GM11168 (cell line): ENCODE measurements around the gene SPATA9.
"Not testable (repeated sequence)": the region's sequence is repeated elsewhere in the genome, so short reads cannot be mapped to it uniquely, and the experiment has no call there.

ENCODE experiments used
- in situ Hi-C: fragments of 300-500 bp; cut with MboI; formaldehyde crosslinking; loops from one replicate; pipeline ENCODE4 v1.12.0; 2022; ENCODE audit warnings: low sequenced_read_pairs; ENCODE audit not compliant: unreplicated experiment

Gene SPATA9

DNA sequence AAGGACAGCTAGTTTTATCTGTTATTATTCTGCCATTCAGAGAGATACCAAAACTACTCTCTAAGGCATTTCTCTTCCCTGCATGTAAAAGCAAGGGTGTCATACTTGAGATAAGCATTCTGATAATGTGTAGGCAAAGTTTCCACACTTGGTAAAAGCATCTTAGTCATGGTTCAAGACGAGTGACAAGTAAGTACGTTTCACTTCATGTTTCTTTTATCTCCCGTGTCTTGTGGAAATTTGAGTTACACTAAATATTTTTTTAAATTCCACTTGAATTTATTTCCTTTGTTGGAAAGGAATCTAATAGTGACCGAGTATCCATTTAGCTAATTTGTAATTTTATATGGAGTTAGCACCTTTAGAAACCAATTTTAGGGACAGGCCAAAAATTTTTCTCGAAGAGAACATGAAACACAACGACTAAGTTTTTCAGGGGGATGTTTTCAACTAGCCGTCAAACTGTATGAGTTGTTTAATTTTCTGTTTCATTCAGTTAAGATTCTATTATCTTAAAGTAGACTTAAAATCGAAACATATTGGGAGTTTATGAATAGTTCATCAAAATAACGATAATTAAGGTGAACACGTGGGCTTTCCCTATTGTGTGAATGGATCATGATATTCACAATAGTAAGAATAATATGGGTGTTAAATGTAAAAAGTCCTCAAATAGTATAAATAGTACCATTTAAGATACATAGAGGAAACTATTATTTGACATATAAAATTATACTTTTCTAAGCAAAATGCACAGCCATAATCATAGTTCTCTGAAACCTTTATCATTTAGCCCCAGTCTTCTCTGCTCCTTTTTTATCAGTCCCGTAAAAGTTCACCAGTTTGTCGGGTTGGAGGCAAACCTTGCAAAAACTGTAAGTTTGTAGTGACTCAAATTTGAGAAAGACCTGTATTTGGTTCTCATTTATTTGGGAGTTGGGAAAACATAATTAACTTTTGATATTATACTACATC lies 34.6 kb downstream of the SPATA9 start:
- in situ Hi-C loops, result no loop called here

DNA sequence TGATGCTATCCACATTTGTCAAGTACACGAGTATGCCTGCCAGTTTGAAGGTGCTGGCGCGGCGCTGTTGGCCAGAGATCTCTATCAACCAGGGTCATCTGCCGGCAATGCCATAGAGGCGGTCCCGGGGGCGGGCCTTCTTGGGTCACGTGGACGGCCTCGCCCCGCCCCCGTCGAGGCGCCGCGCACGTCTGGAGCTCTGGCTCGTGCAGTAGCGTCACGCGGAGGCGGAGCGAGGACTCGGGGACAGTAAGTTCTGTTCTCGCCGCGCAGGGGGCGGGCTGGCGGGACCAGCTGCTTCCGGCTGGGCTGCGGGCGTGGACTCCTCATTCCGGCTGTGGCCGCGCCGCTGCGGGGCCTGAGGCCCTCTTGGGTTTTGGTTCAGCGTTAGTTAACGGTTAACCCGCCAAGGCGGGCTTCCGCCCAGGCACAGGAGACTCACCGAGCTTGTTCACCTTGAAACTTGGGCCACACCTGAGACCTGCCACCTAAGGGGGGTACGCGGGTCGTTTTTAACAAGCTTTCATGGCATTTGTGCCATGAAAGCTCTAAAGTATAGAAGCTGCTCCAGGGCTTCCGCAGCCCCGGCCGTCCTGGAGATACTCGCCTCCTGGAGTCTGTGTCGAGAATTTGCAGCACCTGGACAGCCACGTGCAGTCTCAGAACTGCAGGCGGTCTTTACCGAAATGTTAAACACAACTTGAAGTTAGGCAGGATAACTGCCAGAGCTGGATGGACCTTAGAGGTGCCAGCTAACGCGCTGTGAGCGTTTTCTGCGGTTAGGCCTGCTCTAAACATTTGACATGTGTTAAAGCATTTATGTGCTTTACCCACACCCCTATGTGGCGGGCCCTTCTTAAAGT lies 36.0 kb downstream of the SPATA9 start, which contains the start of gene RFESD:
Gene RFESD, plus strand, starts transcription at position 209 of the 863 bp plus-strand sequence. CDS start 5,495 bp downstream, outside the sequence.
- in situ Hi-C loops, result no loop called here

DNA sequence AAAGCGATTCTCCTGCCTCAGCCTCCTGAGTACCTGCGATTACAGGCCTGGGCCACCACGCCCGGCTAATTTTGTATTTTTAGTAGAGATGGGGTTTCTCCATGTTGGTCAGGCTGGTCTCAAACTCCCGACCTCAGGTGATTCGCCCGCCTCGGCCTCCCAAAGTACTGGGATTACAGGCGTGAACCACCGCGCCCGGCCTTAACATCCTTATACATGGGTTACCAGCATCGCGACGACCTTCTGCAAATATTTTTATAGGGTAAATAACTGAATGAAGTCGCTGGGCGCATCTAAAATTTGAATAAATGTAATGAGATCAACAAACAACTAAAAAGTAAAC lies 36.6 kb downstream of the SPATA9 start:
- in situ Hi-C loops, result not testable (repeated sequence)

DNA sequence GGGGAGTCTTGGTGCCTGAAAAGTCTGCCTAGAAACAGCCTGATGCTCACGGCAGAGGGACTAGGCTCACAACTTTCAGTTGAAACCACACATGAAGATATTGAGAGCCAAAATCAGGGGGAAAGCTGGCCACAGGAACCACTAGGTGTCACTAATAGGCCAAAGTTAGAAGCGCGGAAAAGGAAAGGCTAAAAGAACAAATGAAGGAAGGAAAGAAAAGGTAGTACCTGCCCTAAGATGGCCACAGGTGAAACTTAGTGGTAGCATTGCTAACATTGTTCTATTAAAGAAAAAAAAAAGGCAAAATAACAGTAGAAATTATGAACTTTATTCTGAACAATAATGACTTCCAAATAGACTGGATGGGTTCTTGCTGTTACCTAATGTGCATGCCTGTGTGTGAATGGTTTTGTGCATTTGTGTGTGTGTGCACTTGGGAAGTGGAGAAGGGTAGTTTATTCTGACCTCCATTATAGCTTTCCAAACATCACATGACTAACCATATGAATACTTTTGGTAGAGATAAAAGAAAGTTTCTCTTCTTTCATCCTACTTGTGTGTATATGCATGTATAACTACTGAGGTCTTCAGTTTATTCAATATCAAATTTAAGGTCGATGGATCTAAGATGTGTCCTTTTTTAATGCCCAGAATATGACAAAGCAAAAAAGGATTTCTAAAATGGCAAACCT lies 38.3 kb downstream of the SPATA9 start:
- in situ Hi-C loops, result no loop called here

DNA sequence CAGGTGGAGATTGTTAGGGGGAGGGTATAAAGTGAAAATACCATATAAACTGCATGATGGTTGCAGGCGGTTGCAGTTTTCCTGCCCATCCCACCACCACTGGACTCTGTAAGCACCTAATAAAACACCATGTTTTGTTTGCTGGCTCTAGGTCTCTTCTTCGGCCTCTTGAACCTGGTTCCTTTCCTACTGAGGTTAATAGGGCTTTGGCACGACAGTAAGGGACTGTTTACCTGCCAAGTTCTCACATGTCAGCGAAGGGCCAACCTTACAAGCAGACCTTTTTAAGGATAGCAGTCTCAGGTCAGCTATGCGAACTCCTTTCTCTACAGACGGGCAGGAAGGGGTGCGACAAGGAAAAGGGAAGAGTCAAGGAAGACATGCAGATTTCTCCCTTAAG lies 39.6 kb downstream of the SPATA9 start:
- in situ Hi-C loops, result no loop called here

DNA sequence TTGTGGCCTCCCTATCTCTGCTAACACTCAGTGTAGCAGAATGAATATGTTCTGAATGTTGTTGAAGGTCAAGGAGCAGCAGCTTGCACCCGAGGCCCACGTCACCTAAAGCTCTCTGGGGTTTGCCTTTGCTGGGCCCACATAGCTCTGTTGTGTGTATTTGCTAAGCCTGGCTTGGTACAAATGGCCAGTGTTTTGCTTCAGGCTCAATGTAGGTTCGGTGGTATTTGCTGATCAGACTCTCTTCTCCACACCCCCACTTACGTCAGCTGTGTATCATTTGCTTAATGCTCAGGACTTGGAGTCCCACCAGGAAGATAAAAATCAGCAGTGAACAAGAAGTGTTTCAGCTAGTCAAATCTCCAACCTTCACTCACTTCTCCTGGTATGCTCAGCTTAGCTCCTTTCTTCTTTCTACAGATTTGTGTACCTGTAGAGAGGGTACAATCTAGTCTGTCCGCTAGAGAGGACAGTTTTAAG lies 41.0 kb downstream of the SPATA9 start:
- in situ Hi-C loops, result no loop called here

DNA sequence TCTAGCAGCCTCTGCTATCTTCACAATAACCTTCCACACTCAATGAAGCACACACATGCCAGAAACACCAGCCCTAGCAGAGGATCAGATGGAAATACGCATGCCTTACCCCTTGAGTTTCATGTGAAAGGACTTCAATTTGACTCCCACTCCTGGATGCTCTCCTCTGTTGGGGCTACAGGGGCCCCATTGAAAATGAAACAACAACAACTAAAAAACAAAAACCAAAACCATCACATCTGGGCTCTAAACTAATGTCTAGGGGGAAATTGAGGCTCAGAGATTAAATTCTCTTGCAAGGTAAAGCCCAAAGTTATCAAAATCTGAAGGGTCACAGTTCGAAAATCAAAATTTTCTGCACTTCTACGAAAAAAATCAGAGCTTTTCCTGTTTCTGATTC lies 44.2 kb downstream of the SPATA9 start:
- in situ Hi-C loops, result no loop called here

DNA sequence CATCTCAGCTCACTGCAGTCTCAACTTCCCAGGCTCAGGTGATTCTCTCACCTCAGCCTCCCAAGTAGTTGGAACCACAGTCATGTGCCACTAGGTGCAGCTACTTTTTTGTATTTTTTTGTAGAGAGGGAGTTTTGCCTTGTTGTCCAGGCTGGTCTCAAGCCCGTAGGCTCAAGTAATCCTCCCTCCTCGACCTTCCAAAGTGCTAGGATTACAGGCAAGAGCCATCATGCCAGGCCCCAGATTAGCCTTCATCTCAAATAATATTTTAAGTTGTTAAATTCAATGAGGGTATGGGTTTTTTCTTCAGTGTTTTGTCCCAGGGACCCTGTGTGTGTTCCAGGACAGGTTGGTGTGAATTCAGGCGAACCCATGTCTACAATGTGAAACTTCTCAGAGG lies 48.7 kb downstream of the SPATA9 start:
- in situ Hi-C loops, result no loop called here

DNA sequence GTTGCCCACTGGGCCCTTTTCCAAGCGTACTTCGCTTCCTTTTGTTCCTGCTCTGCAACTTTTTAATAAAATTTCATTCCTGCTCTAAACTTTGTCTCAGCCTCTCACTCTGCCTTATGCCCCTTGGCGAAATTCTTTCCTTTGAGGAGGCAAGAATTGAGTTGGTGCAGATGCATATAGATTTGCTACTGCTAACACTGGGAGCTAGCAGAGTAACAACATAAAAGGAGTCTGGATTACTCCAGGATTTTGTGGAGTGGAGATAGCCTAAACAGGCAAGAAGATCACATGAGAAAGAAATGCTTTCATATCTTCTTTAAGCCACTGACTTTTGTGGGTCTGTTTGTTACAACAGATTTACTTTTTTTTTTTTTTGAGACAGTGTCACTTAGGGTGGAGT lies 49.1 kb downstream of the SPATA9 start:
- in situ Hi-C loops, result no loop called here

DNA sequence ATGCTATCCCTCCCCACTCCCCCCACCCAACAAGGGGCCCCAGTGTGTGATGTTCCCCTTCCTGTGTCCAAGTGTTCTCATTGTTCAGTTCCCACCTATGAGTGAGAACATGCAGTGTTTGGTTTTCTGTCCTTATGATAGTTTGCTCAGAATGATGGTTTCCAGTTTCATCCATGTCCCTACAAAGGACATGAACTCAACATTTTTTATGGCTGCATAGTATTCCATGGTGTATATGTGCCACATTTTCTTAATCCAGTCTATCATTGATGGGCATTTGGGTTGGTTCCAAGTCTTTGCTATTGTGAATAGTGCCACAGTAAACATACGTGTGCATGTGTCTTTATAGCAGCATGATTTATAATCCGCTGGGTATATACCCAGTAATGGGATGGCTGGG lies 49.8 kb downstream of the SPATA9 start:
- in situ Hi-C loops, result not testable (repeated sequence)

DNA sequence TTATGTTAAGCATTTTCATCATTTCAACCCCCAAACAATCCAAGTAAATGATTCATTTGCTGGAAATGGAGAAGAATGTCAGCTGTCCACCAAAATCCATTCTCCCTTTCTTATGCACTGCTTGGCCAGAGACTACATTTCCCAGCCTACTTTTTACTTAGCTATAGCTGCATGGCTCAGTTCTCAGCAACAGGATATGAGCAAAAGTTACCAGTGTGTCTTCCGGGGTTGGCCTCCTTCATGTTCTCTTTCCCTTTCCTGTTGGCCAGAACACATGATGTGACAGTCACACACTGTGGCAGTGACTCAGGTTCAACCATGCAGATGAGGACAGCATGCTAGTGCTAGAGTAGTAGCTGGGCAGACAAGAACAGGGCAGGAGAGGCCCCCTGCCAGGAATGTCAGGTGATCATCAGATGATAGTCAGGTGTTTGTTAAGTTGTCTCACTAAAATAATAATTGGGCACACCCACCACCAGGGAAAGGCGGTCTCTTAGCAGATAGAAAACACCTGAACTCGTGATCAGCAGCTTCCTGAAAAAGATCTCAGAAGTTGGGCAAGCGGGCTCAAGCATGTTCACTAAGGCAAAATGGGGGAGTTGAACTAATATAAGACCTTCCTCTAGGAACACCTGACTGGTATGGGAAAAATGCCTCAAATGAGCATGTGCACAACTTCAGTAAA lies 50.7 kb downstream of the SPATA9 start:
- in situ Hi-C loops, result no loop called here

DNA sequence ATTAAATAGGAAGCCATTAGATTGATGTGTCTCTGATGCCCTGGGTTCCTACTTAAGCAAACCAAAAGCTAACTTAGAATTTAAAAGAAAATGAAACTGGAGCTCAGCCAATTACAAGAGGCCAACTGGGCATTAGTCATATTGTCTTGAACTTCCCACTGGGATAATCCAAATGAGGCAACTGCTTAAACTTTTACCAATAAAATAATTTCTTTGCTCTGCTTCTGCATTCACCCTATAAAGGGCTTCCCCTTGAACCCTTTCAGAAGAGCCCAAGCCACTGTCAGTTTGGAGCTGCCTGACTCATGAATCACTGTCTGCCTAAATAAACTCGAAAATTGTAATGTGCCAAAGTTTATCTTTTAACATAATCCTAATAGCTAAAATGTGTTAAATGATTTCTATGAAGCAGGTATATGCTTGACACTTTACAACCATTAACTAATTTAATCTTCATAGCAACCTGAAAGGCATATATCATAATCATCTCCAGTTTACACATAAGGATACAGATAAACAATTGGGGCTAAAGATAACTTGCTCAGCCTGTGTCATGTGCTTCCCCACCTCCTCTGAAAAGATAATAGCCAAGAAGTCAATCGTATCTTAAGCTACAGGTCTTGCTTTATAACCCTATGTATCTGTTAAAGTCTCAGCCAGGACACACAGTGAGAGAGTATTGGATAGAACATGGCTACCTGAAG lies 51.4 kb downstream of the SPATA9 start:
- in situ Hi-C loops, result no loop called here

DNA sequence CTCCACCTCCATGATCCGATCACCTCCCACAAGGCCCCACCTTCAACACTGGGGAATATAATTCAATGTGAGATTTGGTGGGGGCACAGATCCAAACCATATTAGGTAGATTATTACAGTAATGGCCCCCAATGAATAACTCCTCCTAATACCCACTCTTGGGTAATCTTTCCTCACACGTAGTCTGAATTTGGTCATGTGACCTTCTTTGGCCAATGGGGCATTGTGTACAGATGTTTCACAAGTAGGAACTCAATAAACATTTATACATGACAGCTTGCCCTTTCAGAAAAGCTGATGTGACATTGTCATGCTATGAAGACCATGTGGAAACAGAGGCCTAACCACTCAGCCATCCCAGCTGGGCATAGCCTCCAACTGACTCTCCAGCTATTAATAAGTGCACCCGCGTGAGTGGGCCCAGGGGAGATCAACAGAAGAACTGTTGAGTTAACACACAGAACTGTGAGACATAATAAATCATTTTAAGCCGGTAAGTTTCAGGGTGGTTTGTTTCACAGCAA lies 52.3 kb downstream of the SPATA9 start:
- in situ Hi-C loops, result no loop called here

DNA sequence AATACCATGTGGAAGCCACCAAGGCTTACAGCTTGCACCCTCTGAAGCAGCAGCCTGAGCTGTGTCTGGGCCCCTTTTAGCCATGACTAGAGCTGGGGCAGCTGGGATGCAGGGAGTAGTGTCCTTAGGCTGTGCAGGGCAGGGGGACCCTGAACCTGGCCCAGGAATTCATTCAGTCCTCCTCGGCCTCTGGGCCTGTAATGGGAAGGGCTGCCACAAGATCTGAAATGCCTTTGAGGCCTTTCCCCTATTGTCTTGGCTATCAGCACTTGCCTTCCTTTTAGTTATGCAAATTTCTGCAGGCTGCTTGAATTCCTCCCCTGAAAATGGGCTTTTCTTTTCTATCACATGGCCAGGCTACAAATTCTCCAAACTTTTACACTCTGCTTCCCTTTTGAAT lies 53.9 kb downstream of the SPATA9 start:
- in situ Hi-C loops, result no loop called here

DNA sequence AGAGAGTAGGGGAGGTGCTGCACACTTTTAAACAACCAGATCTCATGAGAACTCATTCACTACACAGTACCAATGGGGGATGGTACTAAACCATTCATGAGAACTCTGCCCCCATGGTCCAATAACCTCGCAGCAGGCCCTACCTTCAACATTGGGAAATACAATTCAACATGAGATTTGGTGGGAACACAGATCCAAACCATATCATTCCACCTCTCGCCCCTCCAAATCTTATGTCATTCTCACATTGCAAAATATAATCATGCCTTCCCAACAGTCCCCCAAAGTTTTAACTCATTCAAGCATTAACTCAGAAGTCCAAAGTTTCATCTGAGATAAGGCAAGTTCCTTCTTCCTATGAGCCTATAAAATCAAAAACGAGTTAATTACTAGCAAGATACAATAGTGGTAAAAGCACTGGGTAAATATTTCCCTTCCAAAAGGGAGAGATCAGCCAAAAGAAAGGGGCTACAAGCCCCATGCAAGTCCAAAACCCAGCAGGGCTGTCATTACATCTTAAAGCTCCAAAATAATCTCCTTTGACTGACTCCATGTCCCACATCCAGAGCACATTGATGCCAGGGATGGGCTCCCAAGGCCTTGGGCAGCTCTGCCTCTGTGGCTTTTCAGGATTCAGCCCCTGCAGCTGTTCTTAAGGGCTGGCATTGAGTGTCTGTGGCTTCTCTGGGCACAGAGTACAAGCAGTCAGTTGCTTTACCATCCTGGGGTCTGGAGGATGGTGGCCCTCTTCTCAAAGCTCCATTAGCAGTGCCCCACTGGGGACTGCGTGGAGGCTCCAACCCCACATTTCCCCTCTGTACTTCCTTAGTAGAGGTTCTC lies 54.6 kb downstream of the SPATA9 start:
- in situ Hi-C loops, result no loop called here

DNA sequence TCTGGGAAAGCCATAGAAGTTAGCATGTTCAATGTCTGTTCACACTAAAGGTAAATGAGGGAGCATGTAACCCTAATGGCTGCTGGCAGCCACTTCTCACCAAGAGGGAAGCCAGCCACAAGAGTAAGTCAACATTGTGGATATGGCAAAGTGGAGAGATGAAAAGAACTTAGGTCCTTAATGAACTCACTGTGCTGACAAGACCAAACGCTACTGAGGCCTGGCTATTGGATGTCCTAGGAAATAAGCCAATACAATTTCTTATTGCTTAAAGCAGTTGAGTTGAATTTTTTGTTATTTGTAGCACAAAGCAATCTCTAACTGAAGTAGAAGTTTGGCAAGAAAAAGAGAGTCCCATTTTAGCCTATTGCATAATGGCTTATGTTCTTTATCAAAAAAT lies 56.1 kb downstream of the SPATA9 start:
- in situ Hi-C loops, result no loop called here

DNA sequence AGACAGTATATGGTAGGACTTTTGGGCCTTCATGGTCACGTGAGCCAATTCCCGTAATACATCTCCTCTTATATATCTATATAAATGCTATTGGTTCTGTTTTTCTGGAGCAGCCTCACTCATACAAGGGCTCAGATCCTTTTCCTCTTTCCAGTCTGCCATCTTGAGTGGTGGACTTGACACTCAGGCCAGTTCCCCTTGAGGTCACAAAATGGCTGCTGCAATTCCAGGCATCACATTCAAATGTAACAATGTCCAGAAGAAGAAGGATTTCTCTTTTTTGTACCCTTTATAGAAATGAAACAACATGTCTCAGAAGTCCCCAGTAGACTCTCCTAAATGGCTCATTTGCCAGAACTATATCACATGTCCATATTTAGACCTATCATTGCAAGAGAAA lies 58.4 kb downstream of the SPATA9 start:
- in situ Hi-C loops, result no loop called here

DNA sequence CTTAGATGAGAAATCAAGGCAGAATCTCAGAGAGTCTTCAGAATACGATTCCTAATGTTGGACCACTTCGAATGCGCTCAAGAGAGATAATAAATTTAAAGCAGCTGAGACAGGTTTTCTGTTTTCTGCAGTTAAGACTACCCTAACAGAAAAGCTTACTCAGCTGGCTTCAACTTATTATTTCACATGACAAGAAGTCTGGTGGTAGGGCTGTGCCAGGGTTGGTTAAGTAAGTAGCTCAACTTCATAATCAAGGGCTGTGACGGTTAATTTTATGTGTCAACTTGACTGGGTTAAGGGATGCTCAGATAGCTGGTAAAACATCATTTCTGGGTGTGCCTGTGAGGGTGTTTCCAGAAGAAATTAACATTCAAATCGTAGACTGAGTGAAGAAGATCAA lies 59.1 kb downstream of the SPATA9 start:
- in situ Hi-C loops, result no loop called here
